Embryonic facial prominence (tissue), 1 donor: ENCODE measurements around the gene TUSC7.

Experiments used
- DNase-seq: peaks from one replicate; pipeline ENCODE4 v3.0.0-alpha.2; 2016; ENCODE audit errors: extremely low spot score

TUSC7 gene

DNA sequence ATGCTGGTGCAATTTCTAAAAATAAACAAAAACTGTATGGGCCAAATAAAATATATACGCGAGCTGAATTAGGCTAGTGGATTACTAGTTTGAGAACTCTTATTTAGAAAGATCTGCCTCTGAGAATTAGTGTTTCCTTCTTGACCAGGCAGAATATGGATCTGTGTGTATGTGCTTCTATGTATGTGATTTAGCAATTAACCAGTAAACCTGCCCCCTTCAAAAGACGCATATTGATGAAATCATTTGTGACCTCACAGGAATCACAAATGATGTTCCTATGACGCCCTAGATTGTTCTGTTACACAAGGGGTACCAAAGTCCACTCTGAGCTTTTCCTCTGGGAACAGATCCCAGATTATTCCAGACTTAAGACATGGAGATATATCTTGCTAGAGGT is at the start of gene TUSC7:
TSS of gene TUSC7 (plus strand) at position 301 of the 400 bp plus-strand sequence.
- no peak for DNase-seq

DNA sequence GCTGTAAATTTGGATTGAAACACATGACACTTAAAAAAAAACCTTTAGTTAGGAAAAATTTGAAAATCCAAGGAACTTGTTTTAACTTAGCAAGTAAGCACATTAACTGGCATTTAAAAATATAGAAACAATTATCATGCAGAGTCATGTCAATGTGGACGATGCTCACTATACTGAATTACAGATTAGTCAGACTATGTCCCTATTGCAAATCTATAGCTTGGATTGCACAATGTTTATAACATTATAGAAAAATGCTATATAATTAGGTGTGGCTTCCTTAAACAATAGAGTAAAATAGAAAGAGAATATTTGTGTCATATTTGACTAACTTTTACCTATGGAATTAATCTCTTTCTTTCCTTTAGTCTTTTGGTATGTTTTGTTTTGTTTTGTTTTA is 48.4 kb upstream of the TUSC7 start:
- no peak for DNase-seq

DNA sequence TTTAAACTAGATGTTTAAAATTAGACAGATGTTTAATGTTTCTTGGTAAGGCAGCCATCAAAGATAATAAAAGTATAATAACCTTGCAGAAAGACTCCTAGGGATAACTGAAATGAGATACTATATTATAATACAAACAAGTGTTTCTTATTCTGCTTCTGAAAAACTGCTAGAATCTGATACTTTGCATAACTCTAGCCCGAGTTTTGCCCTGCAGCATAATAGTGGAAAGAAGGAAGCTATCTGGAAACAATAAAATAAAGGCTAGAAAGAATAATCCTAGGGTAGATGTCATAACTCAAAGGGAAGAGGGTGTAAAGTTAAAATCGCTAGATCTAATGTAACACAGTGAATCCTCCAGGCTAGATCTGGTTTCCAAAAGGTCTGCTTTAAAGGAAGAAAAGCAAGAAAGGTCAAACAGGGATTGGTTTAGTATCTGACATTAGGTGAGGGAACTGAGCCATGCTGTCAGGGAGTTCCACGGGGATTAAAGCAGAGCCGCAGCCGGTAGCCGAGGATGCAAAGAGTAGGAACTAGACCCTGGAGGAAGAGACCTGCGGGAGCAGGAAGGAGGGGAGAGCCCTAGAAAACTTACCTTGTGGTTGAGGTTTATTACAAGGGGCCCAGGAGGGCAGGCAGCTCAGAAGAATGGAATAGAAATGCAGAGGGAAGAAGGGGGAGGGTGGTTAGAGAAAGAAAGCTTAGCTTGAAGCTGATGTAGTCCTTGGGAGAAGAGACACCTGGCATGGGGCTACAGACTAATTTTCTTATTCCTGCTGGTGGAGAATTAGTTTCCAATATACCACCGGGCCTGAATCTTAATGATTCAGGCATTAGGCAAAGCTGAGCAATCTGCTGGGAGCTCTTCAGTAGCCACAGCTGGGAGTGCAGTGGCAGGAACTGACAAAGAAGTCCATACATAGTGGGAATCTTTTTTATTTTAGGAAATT is 46.1 kb upstream of the TUSC7 start:
- DNase-seq: no peak

DNA sequence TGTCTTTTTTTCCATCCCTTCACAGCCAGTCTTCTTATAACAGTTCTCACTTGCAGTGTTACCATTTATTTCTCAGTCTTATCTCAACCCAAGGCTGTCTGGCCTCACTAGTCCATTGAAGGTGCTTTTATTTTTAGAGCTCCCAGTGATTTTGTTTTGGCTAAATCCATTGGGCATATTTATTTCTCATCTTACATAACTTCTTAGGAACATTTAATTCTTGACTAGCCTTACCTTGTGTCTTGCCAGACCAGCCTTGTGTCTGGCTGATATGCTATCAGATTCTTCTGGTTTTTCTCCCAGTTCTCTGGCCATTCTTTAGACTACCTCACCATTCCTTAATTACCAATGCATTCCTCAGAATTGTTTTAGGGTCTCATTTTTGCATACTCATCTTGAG is 42.3 kb upstream of the TUSC7 start:
- DNase-seq: no peak

DNA sequence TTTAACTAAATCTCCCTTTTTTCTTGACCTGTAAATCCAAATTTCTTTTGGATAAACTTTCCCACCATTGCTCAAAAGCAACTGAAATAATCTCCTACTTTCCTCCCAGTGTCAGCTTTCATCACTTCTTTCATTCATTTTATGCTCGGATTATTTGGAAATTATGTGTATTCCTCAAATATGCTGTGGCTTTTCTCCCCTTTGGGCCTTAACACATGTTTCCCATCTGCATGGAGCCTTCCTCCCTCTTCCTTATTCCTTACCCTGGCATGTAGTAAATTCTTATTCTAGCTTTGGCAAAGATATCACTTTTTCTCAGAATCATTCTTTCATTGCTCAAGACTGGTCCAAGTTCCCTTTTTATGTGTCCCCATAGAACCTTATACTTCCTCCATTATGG is 41.8 kb upstream of the TUSC7 start:
- DNase-seq: no peak

DNA sequence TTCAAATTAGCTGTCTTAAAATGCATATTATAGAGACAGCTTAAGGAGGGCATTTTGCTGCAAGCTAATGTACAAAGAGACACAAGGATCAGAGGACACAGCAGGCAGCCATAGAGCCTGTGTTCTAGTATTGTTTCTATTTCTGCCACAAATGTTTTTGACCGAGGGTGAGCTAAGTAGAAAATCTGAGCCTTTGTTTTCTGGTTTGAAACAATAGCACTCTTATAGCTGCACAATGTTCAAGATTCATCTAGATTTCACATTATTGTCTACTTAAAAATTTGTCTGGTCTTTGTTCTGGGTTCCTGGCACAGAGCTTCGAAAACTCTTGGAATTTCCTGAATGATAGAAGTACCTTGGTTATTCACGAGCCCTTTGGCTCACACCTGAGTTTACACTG is 40.0 kb upstream of the TUSC7 start:
- no peak for DNase-seq

DNA sequence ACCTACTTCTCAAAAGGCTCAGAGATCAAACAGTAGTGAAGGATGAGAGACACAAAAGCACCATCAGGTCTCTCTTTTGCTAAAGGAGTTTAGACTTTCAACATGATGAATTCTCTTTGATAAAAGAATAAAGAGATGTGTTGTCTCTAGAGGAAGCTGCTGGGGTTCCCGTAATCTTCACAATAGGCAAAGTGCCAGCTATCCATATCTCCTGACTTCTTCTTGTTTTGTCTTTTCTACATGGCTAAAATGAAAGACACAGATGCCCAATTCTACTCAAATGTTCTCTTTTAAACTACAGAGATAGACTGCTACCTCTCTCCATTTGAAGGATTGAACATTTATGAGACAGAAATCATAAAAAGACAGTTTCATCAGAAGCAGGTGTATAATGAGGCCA is 38.4 kb upstream of the TUSC7 start:
- DNase-seq: no peak

DNA sequence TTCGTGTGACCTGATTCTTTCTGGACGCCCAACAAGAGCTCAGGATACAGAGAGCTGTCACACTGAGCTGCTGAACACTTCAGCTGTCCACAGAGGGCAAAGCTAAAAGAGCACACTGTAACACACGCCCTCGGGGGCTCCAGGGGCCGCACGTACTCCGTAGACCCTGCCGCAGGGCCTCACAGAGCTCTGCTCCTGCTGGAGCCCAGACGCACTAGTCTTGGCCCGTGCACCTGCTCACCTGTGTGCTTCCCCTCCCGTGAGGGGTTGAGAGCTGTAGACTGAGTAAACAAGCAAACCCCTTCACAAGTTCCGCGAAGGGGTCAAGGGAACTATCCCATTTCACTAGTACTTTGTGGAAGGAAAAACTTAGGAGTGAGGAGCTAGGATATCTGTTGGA is 30.7 kb upstream of the TUSC7 start:
- no peak for DNase-seq

DNA sequence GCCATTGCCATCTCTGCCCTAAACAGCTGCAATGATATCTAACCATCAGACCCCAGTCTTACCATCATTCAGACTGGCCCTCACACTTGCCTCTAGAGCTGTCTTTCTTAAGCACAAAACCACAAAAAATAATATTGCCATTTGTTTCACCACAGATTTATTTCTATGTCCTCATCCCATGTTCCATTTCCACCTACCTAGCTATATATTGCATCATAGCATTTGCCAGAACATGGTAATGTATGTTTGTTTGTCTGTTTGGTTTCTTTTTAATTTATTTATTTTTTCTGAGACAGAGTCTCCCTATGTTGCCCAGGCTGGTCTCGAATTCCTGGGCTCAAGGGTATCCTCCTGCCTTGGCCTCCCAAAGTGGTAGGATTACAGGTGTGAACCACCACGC is 18.5 kb upstream of the TUSC7 start:
- DNase-seq: no peak

DNA sequence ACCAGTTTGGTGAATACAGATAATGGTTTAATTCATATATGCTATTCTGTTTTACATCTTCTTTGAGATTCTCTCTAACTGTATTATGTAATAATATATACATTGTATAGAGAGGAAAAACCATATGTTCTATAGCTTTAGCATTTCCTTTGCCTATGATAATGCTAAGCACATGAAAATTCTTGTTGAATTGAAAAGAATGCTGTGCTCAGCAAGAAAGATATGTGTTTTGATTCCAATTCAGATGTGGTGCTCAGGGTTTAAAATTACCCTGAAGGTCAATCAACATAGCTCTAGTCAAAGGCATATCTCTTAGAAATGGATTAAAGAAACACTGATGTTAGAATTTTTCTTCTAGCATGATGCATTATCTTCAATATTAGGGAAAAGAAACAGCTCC is 8.5 kb upstream of the TUSC7 start:
- DNase-seq: no peak

DNA sequence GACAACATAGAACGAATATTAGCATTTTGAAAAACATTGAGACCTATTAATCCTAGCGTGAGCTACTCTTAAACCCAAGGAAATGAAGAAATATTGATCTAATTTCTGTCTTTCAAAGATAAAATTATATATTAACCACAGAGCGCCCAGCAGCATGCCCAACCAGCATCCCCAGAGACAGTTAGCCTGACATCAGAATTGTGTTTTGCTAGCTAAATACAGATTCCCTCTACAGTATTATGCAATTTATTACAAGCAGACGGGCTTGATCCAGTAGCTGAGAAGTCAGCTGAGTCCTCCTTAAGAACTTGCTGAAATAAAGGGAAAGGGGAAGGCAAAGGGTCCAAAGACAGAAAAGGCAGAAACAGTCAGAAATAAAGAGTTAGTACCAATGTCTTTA is 7.2 kb upstream of the TUSC7 start:
- no peak for DNase-seq

DNA sequence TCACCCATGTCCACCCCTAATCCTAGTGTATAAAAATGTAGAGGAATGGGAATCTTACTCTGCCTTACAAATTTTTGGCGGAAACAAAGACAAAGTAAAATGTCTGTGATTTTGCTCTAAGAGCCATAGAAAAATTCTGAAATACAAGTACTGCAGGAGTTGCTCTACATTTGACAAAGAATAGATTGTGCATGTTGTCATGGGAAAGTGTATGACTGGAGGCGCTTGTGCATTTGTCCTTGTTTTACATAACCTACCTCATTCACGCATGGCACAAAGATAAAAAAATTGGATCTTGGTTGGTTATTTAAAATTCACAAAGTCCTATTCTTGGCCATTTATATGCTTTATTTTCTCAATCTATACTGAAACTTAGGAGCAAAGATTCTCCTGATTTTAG is 2.0 kb upstream of the TUSC7 start:
- no peak for DNase-seq

DNA sequence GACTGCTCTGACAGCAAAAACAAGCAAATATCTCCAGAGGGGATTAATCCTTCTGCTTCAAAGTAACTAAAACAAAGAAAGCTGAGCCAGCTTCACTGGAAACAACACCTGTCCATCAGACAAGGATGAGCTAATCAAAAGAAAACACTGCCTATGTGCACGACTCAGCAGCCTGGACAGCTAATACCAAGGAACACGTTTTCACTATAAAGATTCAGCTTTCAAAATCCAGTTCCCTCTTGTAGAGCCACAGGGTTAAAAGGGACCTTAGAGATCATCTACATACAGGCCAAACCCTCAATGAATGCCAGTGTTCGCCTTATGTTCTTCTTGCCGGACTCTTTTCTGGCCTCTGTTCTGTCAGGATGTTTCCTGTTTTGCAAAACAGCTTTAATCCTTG is 6.9 kb downstream of the TUSC7 start:
- DNase-seq: no peak

DNA sequence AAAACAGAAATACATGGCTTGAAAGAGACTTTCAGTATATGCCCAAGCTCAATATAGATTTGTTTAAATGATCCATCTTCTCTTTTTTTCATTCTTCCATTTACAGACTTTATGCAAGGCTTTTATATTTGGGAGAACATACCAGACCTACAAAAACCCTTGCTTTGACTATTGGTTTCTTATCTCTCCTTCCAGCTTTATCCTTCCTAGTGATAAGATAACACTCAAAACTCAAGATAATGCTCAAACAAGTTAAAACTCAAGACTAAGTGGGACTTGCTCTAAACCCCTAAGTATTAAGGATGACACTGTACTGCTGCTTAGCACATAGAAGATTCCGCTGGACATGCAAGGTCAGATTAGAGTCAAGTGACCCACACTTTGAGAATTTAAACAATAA is 8.0 kb downstream of the TUSC7 start:
- DNase-seq: no peak

DNA sequence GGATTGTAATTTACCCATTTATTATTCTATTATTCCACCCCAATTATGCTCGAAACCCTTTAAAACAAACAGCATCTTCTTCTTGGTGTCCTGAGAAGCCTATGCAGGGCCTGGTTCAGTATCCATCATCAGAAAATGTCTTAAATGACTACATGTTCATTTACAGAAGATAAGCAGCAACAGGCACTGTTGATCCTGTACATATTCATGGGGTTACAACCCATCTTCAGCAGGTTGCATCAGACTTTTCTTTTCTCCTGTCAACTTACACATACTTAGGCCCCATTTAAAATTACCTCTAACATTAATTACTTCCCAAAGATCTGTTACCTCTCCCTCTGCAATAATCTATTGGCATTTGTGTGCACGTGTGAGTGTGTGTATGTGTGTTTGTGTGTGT is 18.9 kb downstream of the TUSC7 start:
- no peak for DNase-seq

DNA sequence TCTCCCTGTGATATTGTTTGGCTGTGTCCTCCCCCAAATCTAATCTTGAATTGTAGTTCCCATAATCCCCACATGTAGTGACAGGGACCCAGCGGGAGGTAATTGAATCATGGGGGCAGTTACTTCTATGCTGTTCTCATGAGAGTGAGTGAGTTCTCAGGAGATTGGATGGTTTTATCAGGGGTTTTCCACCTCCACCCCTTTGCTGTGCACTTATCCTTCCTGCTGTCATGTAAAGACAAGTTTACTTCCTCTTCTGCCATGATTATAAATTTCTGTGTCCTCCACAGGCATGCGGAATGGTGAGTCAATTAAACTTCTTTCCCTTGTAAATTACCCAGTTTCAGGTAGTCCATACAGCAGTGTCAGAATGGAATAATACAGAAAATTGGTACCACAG is 24.7 kb downstream of the TUSC7 start:
- DNase-seq: no peak

DNA sequence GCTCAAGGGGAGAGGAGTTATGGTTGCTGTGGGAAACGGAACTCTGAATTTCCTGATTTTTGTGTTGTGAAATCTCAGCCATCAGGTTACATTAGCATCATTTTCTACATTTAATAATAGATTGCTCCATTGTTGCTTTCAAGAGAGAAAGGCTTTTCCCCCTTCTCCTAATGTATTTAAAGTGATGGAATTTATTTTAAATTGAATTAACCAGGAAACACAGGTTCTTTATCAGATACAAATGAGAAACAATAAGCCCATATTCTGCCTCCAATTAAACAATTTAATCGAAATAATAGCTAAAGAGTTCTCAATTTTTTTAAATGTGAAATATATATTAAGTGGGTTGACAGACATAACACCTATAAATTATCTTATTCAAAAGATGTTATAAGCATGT is 30.1 kb downstream of the TUSC7 start:
- no peak for DNase-seq

DNA sequence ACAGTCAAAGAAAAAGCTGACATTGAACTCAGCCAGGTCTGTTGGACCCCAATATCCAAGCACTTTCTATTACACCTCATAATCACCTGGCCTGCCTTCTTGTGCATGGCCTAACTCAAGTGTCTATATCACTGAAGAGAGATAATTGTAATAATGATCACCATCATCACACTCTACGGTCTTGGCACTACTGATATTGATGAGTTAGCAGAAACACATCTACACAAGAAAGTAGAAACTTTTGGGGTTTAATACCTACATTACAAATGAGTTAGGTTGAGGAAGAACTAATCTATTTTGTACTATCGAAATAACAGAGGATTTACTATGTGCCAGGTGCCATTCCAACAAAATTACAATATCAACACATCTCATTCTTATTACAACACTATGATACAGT is 30.7 kb downstream of the TUSC7 start:
- no peak for DNase-seq

DNA sequence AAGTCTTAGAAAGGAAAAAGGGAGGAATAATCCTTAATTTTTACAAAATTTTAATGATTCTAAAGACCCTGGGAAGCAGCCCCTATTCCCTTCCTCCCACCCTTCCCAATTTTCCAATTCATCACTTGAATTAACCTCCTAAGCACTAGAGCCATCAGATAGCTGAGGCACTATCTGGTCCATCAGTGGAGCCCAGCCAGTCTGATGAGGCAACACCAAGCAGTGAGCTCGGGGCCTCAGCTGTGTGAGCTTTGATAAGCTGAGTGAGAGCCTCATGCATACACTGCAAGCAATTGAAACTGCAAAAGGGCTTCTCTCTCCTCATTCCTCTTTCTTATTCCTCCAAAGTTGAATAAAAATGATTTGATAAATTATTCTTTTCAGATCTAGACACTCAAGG is 31.9 kb downstream of the TUSC7 start:
- DNase-seq: no peak

DNA sequence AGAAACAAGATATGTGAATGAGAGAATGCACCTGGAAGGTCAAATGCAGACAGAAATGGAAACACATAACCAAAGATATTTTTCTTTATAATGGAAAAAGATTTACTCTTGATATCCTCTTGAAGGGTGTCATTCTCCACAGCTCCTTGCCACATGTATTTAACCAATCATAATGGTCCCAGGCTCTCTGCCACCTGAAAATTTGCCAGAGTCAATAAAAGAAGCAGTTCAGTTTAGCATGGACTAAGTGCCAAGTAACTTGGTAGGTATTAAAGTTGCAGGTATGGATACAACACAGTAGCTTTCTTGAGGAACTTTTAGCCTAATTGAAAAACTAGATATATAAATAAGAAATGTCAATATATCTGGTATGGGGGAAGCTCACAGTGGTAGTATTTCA is 33.5 kb downstream of the TUSC7 start:
- DNase-seq: no peak

DNA sequence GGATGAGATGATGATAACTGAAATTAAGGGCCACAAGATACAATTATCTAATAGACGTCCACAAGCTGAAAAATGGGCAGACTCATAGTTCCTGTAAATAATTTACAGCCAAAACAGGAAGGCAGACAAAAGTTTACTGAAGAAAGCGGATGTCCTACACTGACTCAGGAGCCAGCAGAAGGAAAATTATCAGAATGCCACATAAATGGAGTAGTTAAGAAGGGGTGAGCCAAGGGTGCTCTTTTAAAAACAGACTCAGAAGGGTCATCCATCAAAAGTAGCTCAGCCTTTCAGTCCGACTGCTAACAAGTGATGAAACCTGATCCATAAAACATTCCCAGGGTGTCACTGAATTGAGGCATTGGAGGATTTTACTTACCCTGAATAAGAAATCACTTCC is 39.8 kb downstream of the TUSC7 start:
- DNase-seq: no peak

DNA sequence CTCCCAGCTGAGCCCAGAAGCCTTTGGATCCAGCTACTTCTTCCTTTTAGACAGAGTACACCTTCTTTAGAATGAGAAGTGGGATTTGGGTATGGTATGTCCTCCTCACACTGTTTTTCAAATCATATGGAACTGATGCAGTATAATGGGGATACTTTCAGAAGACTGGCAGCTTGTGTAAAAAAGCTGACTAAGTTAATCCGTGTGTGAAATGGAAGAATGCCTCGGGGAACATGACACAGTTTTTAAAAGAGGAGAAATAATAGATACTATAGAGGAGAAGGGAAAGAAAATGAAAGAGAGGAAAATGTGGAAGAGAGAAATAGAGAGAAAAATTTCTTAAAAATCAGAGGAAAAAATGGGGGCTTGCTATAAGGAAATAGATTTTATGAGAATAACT is 47.7 kb downstream of the TUSC7 start:
- no peak for DNase-seq

DNA sequence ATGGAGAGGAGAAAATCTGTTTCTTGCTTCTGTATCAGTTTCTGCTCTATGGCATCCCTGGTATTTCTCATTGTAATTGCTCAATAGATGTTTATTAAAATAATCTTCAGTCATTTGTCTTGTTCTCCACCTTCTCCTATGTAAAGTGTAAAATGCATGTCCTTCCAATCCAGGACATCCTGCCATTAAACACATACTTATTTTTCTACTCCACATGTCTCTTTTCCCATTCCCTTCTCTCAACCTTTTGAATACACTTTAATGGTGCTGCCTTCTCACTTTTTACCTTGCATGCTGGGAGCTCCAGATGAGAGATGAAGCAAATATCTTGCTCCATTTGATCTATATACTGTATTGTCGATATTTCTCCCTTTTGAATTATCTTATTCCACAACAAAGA is 49.7 kb downstream of the TUSC7 start:
- no peak for DNase-seq
